Immature natural killer cell (primary cell): Measurements from ENCODE around the gene VAMP5. TPM values are rescaled to one million over a fixed set of nuclear protein-coding genes. Genes with fewer than 3 reads are reported as not detected.
A peak's percentile ranks its signal among the peaks of the same experiment; 100 is the strongest.
"Not testable (repeated sequence)": the region's sequence is repeated elsewhere in the genome, so short reads cannot be mapped to it uniquely, and the experiment has no call there.

Source experiments
- DNase-seq, 3 donors: peaks; one replicate each; pipeline ENCODE4 v3.0.0; 2022; ENCODE audit warnings: mixed read lengths in 1 of 3
- H3K27ac Mint-ChIP-seq, 6 donors: one replicate each; pipeline ENCODE4 v1.8.0; 2020; ENCODE audit warnings: mixed read lengths in 6 of 6, mild to moderate bottlenecking in 5 of 6, inconsistent platforms in 4 of 6, moderate library complexity in 3 of 6
- H3K27me3 Mint-ChIP-seq, 3 donors: one replicate each; pipeline ENCODE4 v1.8.0; 2020 to 2021; ENCODE audit warnings: low read depth in 3 of 3, mild to moderate bottlenecking in 3 of 3, mixed read lengths in 3 of 3, moderate library complexity in 3 of 3, inconsistent platforms in 1 of 3
- H3K36me3 Mint-ChIP-seq, 3 donors: one replicate each; pipeline ENCODE4 v1.8.0; 2020; ENCODE audit warnings: mixed read lengths in 3 of 3, inconsistent platforms in 2 of 3, mild to moderate bottlenecking in 2 of 3
- H3K4me1 Mint-ChIP-seq, 2 donors: one replicate each; pipeline ENCODE4 v1.8.0; 2020; ENCODE audit warnings: inconsistent platforms in 2 of 2, mild to moderate bottlenecking in 2 of 2, mixed read lengths in 2 of 2, moderate library complexity in 1 of 2
- H3K4me3 Mint-ChIP-seq, 5 donors: one replicate each; pipeline ENCODE4 v1.8.0; 2020; ENCODE audit warnings: mild to moderate bottlenecking in 5 of 5, mixed read lengths in 5 of 5, inconsistent platforms in 3 of 5, moderate library complexity in 3 of 5
- H3K9me3 Mint-ChIP-seq, 6 donors: one replicate each; pipeline ENCODE4 v1.8.0; 2020; ENCODE audit warnings: mild to moderate bottlenecking in 6 of 6, mixed read lengths in 6 of 6, inconsistent platforms in 4 of 6, moderate library complexity in 3 of 6
- polyA plus RNA-seq, 3 donors: library from polyadenylated mRNA; unstranded; fragments of 300-500 nt; fragmentation: Illumina TruSeq; gene quantifications; one replicate each; pipeline ENCODE4 v1.2.3, GENCODE V29; 2021

VAMP5 gene
- polyA plus RNA-seq, 3 donors from 2014 or later: 154 to 219 (median 201) TPM

DNA sequence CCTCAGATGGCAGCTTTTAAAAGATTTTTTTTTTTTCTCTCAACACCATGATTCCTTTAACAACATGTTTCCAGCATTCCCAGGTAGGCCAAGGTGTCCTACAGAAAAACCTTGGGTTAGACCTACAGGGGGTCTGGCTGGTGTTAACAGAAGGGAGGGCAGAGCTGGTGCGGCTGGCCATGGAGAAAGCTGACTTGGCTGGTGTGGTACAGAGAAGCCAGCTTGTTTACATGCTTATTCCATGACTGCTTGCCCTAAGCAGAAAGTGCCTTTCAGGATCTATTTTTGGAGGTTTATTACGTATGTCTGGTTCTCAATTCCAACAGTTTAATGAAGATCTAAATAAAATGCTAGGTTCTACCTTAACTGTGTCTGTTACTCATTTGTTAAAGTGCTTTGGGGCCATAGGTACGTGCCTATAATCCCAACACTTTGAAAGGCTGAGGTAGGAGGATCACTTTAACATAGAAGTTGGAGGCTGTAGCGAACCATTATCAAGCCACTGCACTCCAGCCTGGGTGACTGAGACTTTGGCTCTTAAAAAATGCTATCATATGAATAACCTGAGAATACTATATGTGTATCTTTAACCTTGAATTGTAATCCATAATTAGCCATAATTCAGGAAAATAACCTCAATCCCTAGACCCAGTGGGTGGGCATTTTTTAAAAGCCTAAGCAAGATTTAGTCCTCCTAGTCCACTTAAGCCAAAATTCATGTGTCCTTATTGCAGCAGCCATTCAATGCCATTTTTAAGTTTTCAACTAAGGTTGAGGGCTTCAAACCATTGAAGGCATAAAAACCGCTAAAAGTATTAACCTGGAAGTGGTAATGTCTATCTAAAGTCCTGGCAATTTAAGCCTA, 39.1 kb upstream of the VAMP5 start:
- H3K4me3 Mint-ChIP-seq, H3K27me3 Mint-ChIP-seq, DNase-seq, H3K9me3 Mint-ChIP-seq: not testable (repeated sequence)
- Mint-ChIP-seq H3K4me1 (peaks cover 16 to 22% of the 10 kb centered on the region in 2 donors), H3K27ac (peak overlapping the region in 1 of 6 donors; percentile 23), H3K36me3 (peaks cover 14 to 28% (median 24%) of the 10 kb centered on the region in 3 donors)

DNA sequence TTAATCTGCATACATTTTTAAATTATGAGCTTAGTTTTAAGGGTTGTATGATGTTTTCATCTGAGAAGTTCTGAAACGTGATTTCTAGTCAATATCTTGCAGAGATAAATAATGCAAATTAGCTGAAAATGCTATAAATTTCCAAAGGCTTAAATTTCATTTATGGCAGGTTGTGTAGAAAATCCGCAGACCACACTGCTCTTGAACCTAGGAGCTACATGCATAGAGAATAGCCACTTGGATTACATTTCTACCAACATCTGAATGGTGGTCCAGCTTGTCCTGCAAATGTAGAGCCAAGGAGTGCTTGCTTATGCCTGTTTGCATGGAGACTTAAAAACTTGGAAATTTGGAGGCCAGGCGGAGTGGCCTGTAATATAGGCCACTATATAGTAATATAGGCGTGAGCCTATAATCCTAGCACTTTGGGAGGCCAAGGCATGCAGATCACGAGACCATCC, 38.4 kb upstream of the VAMP5 start:
- Mint-ChIP-seq H3K4me1 (peaks cover 10 to 15% of the 10 kb centered on the region in 2 donors), H3K27ac (peak overlapping the region in 1 of 6 donors; percentile 12), H3K9me3 (no peaks in the 10 kb centered on the region), H3K36me3 (peaks cover 16 to 32% (median 22%) of the 10 kb centered on the region in 3 donors), H3K4me3 (no peak overlapping the region), H3K27me3 (peaks cover 2 to 4% (median 3%) of the 10 kb centered on the region in 3 donors)
- no peak for DNase-seq

DNA sequence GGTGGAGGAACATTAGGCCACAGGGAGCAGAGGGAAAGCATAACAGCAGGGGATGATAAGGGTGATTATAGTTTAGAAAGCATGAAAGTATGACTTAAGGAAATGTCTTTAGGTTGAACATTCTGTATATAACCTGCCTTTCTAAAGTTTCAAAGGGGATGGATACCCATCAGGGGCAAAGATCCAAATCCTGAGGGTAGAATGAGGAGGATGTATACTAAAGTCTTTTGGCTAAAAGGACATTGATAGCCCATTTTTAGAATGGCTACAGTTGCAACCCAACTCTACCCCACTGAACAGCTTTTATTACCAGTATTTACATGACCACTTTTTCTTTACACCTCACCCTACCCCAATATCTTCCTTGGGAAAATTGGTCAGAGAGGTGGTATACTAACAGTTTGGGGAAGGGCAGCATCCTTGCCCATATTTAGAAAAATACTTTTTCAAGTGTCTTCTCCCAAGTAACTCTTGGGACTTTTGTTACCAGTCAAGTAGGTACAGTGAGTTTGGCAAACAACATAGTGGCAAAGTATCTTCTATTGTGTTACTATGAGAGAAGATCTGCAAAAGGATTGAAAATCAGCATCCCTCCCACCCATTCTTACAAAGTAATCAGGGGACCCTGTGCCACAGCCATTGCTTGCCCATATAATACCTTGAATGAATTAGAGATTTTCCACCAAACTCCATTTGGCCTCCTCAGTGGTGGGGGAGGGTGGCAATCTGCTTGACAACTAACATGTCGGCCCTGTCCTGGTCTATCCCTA, 37.0 kb upstream of the VAMP5 start:
- no peaks in the 10 kb centered on the region for H3K9me3 Mint-ChIP-seq
- no peak overlapping the region for H3K4me3 Mint-ChIP-seq
- DNase-seq: no peak
- peaks cover 3 to 5% of the 10 kb centered on the region in 2 donors for H3K4me1 Mint-ChIP-seq
- H3K27ac Mint-ChIP-seq: peak overlapping the region in 4 of 6 donors; percentile 3 to 39 (median 15)
- peaks cover 18 to 37% (median 25%) of the 10 kb centered on the region in 3 donors for H3K36me3 Mint-ChIP-seq
- peaks cover 2 to 4% (median 3%) of the 10 kb centered on the region in 3 donors for H3K27me3 Mint-ChIP-seq

DNA sequence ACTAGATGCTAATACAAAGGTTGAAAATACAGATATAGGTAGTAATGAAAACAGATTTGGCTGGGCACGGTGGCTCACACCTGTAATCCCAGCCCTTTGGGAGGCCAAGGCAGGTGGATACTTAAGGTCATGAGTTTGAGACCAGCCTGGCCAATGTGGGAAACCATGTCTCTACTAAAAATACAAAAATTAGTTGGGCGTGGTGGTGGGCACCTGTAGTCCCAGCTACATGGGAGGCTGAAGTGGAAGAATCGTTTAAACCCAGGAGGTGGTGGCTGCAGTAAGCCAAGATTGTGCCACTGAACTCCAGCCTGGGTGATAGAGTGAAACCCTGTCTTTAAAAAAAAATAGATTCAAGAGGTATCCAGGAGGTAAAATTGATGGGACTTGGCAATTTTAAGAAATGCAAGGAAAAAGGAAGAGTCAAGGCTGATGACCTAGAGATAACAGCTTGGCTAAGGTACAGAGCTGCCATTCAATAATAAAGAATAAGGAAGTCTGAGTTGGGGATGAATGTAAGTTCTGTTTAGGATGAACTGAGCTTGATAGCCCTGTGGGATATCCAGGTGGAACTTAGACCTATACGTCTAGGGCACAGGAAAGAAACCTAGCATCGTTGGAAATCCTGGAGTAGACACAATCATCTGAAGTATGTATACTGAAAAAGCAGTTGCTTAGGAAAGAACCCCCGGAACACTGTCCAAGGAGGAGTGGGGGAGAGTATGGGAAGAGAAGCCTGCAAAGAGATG, 36.2 kb upstream of the VAMP5 start:
- Mint-ChIP-seq H3K27me3 (peaks cover 2 to 3% (median 2%) of the 10 kb centered on the region in 3 donors), H3K27ac (peak overlapping the region in 1 of 6 donors; percentile 16), H3K4me3 (no peak overlapping the region), H3K4me1 (peaks cover 3 to 6% of the 10 kb centered on the region in 2 donors), H3K9me3 (no peaks in the 10 kb centered on the region), H3K36me3 (peaks cover 11 to 30% (median 19%) of the 10 kb centered on the region in 3 donors)
- no peak for DNase-seq

DNA sequence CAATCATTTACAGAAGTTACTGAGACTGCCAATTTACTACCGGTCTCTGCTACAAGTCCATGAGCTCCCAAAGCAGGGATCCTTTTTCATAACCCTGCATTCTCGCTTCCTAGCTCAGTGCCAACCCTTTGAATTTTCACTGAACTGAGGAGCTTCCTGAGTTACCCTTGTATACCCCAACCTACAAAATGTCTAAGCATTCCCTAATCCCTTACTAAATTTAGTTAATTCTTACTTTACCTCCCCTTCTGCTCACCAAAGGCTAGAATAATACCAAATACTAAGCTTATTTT, 35.7 kb upstream of the VAMP5 start:
- Mint-ChIP-seq H3K36me3 (peaks cover 7 to 29% (median 15%) of the 10 kb centered on the region in 3 donors), H3K4me1 (peaks cover 3 to 6% of the 10 kb centered on the region in 2 donors), H3K27ac (peak overlapping the region in 2 of 6 donors; percentile 10 to 16), H3K27me3 (peaks cover 2 to 3% (median 2%) of the 10 kb centered on the region in 3 donors), H3K9me3 (no peaks in the 10 kb centered on the region), H3K4me3 (no peak overlapping the region)
- no peak for DNase-seq

DNA sequence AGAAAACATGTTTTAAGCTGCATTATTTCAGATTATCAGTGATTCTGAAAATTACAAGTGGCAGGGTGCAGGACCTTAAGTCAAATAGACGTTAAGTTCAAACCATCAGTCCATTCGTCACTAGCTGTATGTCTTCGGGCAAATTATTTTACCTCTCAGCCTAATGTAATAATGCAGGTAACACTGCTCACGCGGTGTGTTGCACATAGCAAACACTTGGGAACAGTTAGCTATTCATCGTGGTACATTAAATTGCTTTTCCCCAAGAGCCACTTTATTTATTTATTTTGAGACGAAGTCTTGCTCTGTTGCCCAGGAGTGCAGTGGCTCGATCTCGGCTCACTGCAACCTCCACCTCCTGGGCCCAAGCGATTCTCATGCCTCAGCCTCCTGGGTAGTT, 35.1 kb upstream of the VAMP5 start:
- Mint-ChIP-seq H3K4me3 (no peak overlapping the region), H3K4me1 (peaks cover 3 to 6% of the 10 kb centered on the region in 2 donors), H3K27me3 (peaks cover 2 to 3% (median 2%) of the 10 kb centered on the region in 3 donors), H3K27ac (no peak overlapping the region), H3K36me3 (peaks cover 4 to 28% (median 15%) of the 10 kb centered on the region in 3 donors), H3K9me3 (no peaks in the 10 kb centered on the region)
- DNase-seq: no peak

DNA sequence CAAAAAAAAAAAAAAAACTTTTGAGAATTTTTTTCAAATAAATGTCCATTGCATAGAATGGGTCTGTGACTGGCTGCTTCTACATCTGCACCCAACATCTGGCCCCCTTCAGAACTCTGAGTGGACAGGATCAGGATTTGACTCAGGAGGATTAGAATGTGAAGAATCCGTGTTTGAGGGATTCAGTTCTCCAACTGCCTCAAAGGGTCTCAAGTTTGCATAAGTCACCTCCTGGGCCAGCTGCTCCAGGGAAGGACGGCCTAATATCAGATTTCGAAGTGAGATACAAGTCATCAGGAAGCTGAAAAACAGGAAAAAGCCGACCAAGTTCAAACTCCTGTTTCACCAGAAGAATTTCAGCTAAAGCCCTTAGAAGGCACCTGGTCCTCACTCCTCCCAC, 34.4 kb upstream of the VAMP5 start:
- Mint-ChIP-seq H3K4me3 (no peak overlapping the region), H3K27me3 (peaks cover 1 to 3% (median 2%) of the 10 kb centered on the region in 3 donors), H3K27ac (no peak overlapping the region), H3K4me1 (peaks cover 3 to 6% of the 10 kb centered on the region in 2 donors), H3K36me3 (peaks cover 0 to 28% (median 18%) of the 10 kb centered on the region in 3 donors), H3K9me3 (no peaks in the 10 kb centered on the region)
- DNase-seq: no peak

DNA sequence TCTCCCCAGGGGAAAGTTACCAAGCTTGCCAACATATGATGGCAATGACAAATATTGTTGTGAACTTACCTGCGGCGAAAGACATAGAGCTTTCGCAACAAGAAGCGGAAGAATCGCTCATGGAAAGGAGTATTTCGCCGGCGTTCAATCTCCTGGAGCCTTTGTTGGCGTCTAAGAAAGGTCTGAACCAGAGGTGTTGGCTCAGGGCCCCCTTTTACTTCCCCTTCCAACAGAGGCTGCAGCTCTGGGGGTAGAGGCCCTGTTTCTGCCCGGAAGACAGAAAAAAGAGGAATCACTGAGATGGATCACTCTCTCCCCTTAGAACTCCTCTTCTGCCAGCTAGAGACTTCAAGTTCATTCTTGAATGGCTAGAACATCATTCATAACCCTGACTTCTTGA, 33.7 kb upstream of the VAMP5 start:
- H3K36me3 Mint-ChIP-seq: peaks cover 0 to 28% (median 19%) of the 10 kb centered on the region in 3 donors
- no peaks in the 10 kb centered on the region for H3K9me3 Mint-ChIP-seq
- H3K27me3 Mint-ChIP-seq: peaks cover 0 to 3% (median 2%) of the 10 kb centered on the region in 3 donors
- H3K27ac Mint-ChIP-seq: no peak overlapping the region
- no peak overlapping the region for H3K4me3 Mint-ChIP-seq
- H3K4me1 Mint-ChIP-seq: peaks cover 3 to 6% of the 10 kb centered on the region in 2 donors
- DNase-seq: no peak

DNA sequence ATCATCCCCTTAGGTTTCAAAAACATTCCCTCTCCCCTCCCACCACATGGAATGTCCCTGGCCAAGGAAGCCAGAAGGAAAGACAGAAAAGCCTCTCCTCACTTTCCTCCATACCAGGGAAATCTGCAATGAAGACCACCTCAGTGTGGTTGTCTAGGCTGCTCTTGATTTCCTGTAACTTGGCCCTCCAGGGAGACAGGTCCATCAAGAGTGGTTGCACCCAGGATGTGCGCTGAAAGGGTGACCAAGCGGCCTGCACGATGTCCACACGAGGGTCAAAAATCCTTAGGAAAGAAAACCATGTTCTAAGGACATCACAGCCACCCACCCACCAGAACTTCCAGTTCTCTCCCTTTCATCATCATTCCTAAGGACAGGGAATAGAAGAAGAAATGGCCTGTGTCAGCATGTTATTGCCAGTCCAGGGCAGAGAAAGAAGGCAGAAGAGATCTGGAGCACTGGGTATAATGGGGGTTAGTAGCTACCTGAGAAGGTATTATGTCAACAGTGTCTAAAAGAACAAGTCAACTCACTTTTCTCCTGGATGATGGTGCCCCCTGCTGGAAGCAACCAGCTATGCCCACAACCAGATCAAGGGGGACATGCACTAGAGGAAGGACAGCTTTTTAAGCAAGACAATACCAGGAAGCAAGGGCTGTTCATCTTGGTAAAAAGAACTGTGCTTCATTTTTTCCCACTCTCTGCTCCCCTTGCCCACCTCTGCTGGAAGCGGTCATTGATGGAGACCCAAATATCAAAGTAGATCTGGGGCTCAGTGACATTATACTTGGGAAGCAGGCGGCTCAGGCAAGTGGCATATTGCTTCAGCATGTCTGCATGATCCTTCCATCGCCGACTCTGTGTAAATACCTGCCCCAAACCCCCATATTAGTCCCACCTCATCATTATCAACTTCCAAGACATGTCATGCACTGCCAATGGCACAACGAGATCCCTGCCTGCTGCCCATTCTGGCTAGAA, 32.2 kb upstream of the VAMP5 start:
- peaks cover 0 to 29% (median 19%) of the 10 kb centered on the region in 3 donors for H3K36me3 Mint-ChIP-seq
- peak overlapping the region in 2 of 6 donors; percentile 1 to 9 for H3K27ac Mint-ChIP-seq
- no peak overlapping the region for H3K4me3 Mint-ChIP-seq
- peaks cover 0 to 3% (median 0%) of the 10 kb centered on the region in 3 donors for H3K27me3 Mint-ChIP-seq
- peaks cover 3 to 6% of the 10 kb centered on the region in 2 donors for H3K4me1 Mint-ChIP-seq
- H3K9me3 Mint-ChIP-seq: no peaks in the 10 kb centered on the region
- DNase-seq: peak; percentile 81 to 85 (median 81)

DNA sequence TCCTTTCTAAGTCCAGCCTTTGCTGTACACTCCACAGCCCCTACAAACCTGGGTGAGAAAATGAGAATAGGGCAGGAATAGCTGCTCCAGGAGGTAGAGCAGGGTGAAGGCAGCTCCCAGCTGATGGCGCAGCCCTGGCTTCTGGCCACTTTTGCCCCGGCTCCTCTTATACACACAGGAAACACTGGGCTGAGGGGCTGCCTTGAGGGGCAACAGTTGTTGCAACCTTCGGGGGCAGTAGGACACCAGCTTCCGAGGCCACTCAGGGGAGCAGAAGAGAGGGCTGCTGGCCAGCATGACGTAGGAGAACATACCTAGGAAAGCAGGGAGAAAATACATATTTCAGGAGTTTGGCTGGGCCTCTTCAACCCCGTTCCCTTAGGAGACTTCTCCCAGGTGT, 31.0 kb upstream of the VAMP5 start:
- Mint-ChIP-seq H3K4me3 (no peak overlapping the region), H3K27me3 (no peaks in the 10 kb centered on the region), H3K27ac (no peak overlapping the region), H3K9me3 (no peaks in the 10 kb centered on the region), H3K36me3 (peaks cover 0 to 34% (median 19%) of the 10 kb centered on the region in 3 donors), H3K4me1 (peaks cover 3 to 6% of the 10 kb centered on the region in 2 donors)
- DNase-seq: no peak

DNA sequence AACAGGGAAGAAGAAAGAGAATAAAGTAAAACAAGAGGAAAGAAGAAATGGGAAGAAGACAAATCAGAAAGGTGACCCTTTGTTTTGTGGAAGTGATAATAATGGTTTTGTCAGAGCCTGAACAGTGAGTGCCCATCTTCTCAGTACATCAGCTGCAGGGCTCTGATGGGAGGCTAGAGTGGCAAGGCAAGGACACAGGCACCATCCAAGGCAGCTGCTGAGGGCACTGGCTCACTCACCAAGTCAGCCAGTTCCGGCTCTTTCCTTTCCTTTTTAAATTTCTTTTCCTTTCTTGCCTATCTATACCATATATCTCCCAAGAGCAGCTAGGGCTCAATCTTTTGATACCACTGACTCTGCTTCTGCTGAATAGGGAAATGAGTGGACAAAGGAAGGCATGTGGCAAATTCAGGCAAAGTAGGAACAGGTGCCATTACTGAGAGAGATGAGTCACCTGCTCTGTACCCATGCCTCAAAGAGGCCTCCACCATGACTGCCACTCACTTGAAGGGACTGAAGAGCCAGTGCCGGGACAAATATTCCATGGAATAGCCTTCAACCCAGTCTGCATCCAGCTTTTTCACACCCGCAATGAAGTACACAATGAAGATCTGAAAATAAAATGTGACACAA, 29.1 kb upstream of the VAMP5 start:
- Mint-ChIP-seq H3K9me3 (no peaks in the 10 kb centered on the region), H3K27me3 (no peaks in the 10 kb centered on the region), H3K36me3 (peaks cover 0 to 31% (median 19%) of the 10 kb centered on the region in 3 donors), H3K4me1 (peaks cover 13 to 14% of the 10 kb centered on the region in 2 donors), H3K4me3 (no peak overlapping the region), H3K27ac (peak overlapping the region in 2 of 6 donors; percentile 4 to 23)
- DNase-seq: no peak

DNA sequence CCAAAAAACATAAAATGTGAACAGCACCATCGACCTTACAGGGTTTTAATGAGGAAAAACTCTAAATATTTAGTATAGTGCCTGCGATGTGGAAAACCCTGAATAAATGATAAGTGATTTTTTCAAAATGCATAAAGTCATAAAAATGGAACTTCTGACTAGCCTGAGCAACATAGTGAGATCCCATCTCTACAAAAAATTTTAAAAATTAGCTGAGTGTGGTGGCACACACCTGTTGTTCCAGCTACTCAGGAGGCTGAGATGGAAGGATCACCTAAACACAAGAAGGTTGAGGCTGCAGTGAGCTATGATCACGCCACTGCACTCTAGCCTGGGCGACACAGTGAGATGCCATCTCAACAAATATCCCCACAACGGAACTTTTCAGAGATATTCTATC, 27.1 kb upstream of the VAMP5 start:
- Mint-ChIP-seq H3K4me3 (no peak overlapping the region), H3K27ac (no peak overlapping the region), H3K9me3 (no peaks in the 10 kb centered on the region), H3K36me3 (peaks cover 0 to 20% (median 6%) of the 10 kb centered on the region in 3 donors), H3K27me3 (peaks cover 2 to 5% (median 5%) of the 10 kb centered on the region in 3 donors), H3K4me1 (peaks cover 26 to 28% of the 10 kb centered on the region in 2 donors)
- no peak for DNase-seq
